B cell (primary cell): ENCODE results near the gene ECE2. TPM values are rescaled to one million over a fixed set of nuclear protein-coding genes. Genes with fewer than 3 reads are reported as not detected.
A peak's percentile ranks its signal among the peaks of the same experiment; 100 is the strongest.

Experiments used
- ATAC-seq: fragments of 200-7000 bp; cut with Tn5 transposase; one replicate; pipeline ENCODE4 v1.10.0; 2021; ENCODE audit warnings: low read depth, mild to moderate bottlenecking, moderate number of reproducible peaks, moderate library complexity
- CTCF ChIA-PET: fragments of 350-600 bp; sonication (Branson Sonifier 250); formaldehyde crosslinking; loops from one replicate; lab custom pipeline; 2021; ENCODE audit warnings: antibody characterized with exemption, inconsistent platforms; lab: Charles Lee
- POLR2A ChIA-PET: fragments of 350-600 bp; sonication (Branson Sonifier 250); formaldehyde crosslinking; loops from one replicate; lab custom pipeline; 2021; ENCODE audit warnings: antibody characterized with exemption; lab: Charles Lee
- DNase-seq: peaks from one replicate; pipeline ENCODE4 v3.0.0; 2013
- H2AFZ ChIP-seq: 2 replicates; pipeline ENCODE4 v1.6.1; 2012; ENCODE audit warnings: mild to moderate bottlenecking, low read depth, low read length; ENCODE audit not compliant: insufficient read depth, poor library complexity, severe bottlenecking
- H3K27ac ChIP-seq, 2 donors: 1 replicate in 1 of 2; 2 replicates in 1 of 2; pipeline ENCODE4 v1.5.1; 2012 to 2013; ENCODE audit warnings: low read length in 2 of 2, mild to moderate bottlenecking in 2 of 2, moderate library complexity in 1 of 2
- H3K27me3 ChIP-seq, 4 experiments: fragments of 200-600 bp in 1 of 4; sonication (generic) in 1 of 4; replicated peaks in 1 of 4; 1 replicate in 2 of 4; 2 replicates in 2 of 4; pipeline versions ENCODE4 v1.6.1 to v1.7.0; 2013 to 2016; ENCODE audit warnings: low read length in 3 of 4, mild to moderate bottlenecking in 2 of 4, mixed read lengths in 1 of 4, moderate library complexity in 1 of 4; ENCODE audit not compliant: insufficient read depth in 4 of 4, control insufficient read depth in 3 of 4; ENCODE audit errors: control extremely low read depth in 1 of 4
- H3K36me3 ChIP-seq, 2 experiments: replicated peaks in 1 of 2; 1 replicate in 1 of 2; 2 replicates in 1 of 2; pipeline versions ENCODE4 v1.6.1 to v1.7.1; 2013; ENCODE audit warnings: low read length in 1 of 2; ENCODE audit not compliant: insufficient read depth in 2 of 2, control insufficient read depth in 1 of 2; ENCODE audit errors: control extremely low read depth in 1 of 2, extremely low read depth in 1 of 2
- H3K4me1 ChIP-seq, 2 donors: fragments of 200-600 bp in 1 of 2; sonication (generic) in 1 of 2; 1 replicate in 1 of 2; 2 replicates in 1 of 2; pipeline versions ENCODE4 v1.5.1 to v1.6.1; 2013 to 2017; ENCODE audit warnings: low read length in 2 of 2; ENCODE audit not compliant: control insufficient read depth in 2 of 2, insufficient read depth in 2 of 2
- H3K4me2 ChIP-seq: replicated peaks from 2 replicates; pipeline ENCODE3; 2012; ENCODE audit warnings: mild to moderate bottlenecking, low read depth, low read length; ENCODE audit not compliant: poor library complexity, severe bottlenecking
- H3K4me3 ChIP-seq, 5 experiments: fragments of 200-600 bp in 1 of 5; sonication (generic) in 1 of 5; 1 replicate in 3 of 5; 2 replicates in 2 of 5; pipeline versions ENCODE4 v1.5.1 to v1.7.0; 2011 to 2016; ENCODE audit warnings: low read length in 4 of 5, mild to moderate bottlenecking in 4 of 5, low read depth in 2 of 5, control low read depth in 1 of 5, moderate library complexity in 1 of 5; ENCODE audit not compliant: insufficient read depth in 1 of 5; ENCODE audit errors: control extremely low read depth in 1 of 5, extremely low read depth in 1 of 5
- H3K79me2 ChIP-seq: fragments of 200-600 bp; sonication (generic); one replicate; pipeline ENCODE4 v1.6.0; 2016; ENCODE audit warnings: low read length; ENCODE audit not compliant: control insufficient read depth, insufficient read depth
- H3K9ac ChIP-seq: fragments of 200-600 bp; sonication (generic); 2 replicates; pipeline ENCODE4 v1.6.1; 2017; ENCODE audit warnings: mild to moderate bottlenecking, low read length, moderate library complexity
- H3K9me3 ChIP-seq, 3 donors: one replicate each; pipeline versions ENCODE4 v1.6.1 to v1.7.1; 2013; ENCODE audit warnings: low read length in 2 of 3; ENCODE audit not compliant: control insufficient read depth in 2 of 3, insufficient read depth in 1 of 3; ENCODE audit errors: control extremely low read depth in 1 of 3
- H4K20me1 ChIP-seq: 2 replicates; pipeline ENCODE4 v1.6.0; 2012; ENCODE audit warnings: mild to moderate bottlenecking, low read length; ENCODE audit not compliant: insufficient read depth, control insufficient read depth, poor library complexity, severe bottlenecking
- H3K27ac Mint-ChIP-seq: one replicate; pipeline ENCODE4 v1.8.0; 2021; ENCODE audit warnings: mixed read lengths
- H3K27me3 Mint-ChIP-seq: one replicate; pipeline ENCODE4 v1.8.0; 2021; ENCODE audit warnings: mixed read lengths
- H3K4me1 Mint-ChIP-seq: one replicate; pipeline ENCODE4 v1.8.0; 2021; ENCODE audit warnings: mixed read lengths
- H3K4me3 Mint-ChIP-seq: one replicate; pipeline ENCODE4 v1.8.0; 2021; ENCODE audit warnings: mixed read lengths
- H3K9me3 Mint-ChIP-seq: one replicate; pipeline ENCODE4 v1.8.0; 2022; ENCODE audit warnings: mixed read lengths; ENCODE audit not compliant: insufficient read depth
- CTCF ChIP-seq: fragments of 200-600 bp; IDR thresholded peaks from one replicate; pipeline ENCODE4 v1.8.0; 2022; ENCODE audit warnings: antibody characterized with exemption, mild to moderate bottlenecking
- EZH2 ChIP-seq: IDR thresholded peaks from 2 replicates; pipeline ENCODE4 v1.6.1; 2012; ENCODE audit warnings: borderline replicate concordance, low read depth, mild to moderate bottlenecking, moderate library complexity, low read length; ENCODE audit not compliant: insufficient read depth, poor library complexity, severe bottlenecking
- WGBS: methylation state at CpG from one replicate; pipeline ENCODE4 v1.1.5; 2013; ENCODE audit warnings: missing lambda C conversion rate; ENCODE audit not compliant: insufficient coverage; 5-methylcytosine and 5-hydroxymethylcytosine counted together
- intact Hi-C: fragments of 100-400 bp; cut with micrococcal nuclease; formaldehyde crosslinking; loops from one replicate; pipeline ENCODE4 v1.10.0; 2022
- polyA plus RNA-seq: library from polyadenylated mRNA; depleted of rRNA; stranded (reverse); fragments of >200 nt; gene quantifications from 2 replicates; pipeline ENCODE4 v1.2.3, GENCODE V29; 2012
- total RNA-seq, 2 donors: library from RNA; stranded (reverse); fragments of 120-200 nt in 1 of 2; gene quantifications; 1 replicate in 1 of 2; 2 replicates in 1 of 2; pipeline versions ENCODE4 v1.2.3 to v1.2.4, GENCODE V29; 2013 to 2022

The ECE2 gene
- total and polyA plus RNA-seq, 2 donors (not counting 1 experiment from before 2014, with no cell fraction given), result not detected

GRCh38 chr3:184259878-184260723, 15.7 kb upstream of the ECE2 start:
- H3K36me3 ChIP-seq, result no peaks in the 10 kb centered on the region
- peak overlapping the region; percentile 56 for H2AFZ ChIP-seq
- Mint-ChIP-seq H3K4me1 (peaks cover 24% of the 10 kb centered on the region), H3K27ac (peak overlapping the region; percentile 37), H3K9me3 (no peaks in the 10 kb centered on the region), H3K27me3 (peaks cover 42% of the 10 kb centered on the region), H3K4me3 (peak overlapping the region; percentile 86)
- peaks cover 27% of the 10 kb centered on the region in 2 donors for H3K4me1 ChIP-seq
- 3% methylated on average over 91 of the region's 91 CpGs for WGBS
- H4K20me1 ChIP-seq, result peaks cover 7% of the 10 kb centered on the region
- H3K9me3 ChIP-seq, result peaks cover 0 to 4% (median 0%) of the 10 kb centered on the region in 3 donors
- POLR2A ChIA-PET, result no interaction called here
- no peak for TF ChIP-seq CTCF
- TF ChIP-seq EZH2, result peak; percentile 72
- DNase-seq, result peak; percentile 55
- H3K4me3 ChIP-seq, result peak overlapping the region in 3 of 5 experiments; percentile 2 to 58 (median 17)
- H3K27me3 ChIP-seq, result peaks cover 0 to 58% (median 29%) of the 10 kb centered on the region in 4 experiments
- peak; percentile 75 for ATAC-seq
- H3K79me2 ChIP-seq, result no peaks in the 10 kb centered on the region
- H3K4me2 ChIP-seq, result peak overlapping the region; percentile 96
- CTCF ChIA-PET, result interaction anchor here (1.5 to 2.6 kb wide), 2 partner anchors 10 to 33 kb away, joined by 3 to 9 read pairs; partner anchors contain the start of gene EEF1AKMT4
- H3K27ac ChIP-seq, result no peak overlapping the region
- H3K9ac ChIP-seq, result peak overlapping the region; percentile 58
- intact Hi-C loops, result loop anchor here (1.0 kb wide), 1 partner anchor 10 kb away; no protein-coding TSS in a partner anchor
